ENCODE data around the gene NFILZ.

DNA sequence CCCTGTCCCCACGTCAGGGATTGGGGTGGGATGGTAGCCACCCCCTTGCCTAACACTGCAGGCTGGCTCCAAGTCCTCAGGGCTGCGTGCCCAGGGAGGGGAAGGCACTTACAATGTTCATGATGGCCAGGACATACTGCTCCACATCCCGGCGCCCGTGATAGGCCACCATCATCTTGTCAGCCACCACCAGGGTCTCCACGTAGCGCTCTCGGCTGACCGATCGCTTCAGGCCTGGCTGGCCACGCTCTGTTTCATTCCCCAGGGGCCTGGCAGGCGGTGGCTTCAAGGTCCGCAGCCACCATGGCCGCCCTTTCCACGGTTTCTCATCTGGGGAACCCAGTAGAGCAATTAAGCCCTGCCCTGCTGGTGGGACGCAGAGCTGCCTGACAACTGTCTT, 29.6 kb upstream of the NFILZ start:
- TF ChIP-seq YY1 (IDR thresholded peaks at IDR 0.05; ENCODE audit: insufficient read depth, insufficient read length) (no peak), SUZ12 (IDR thresholded peaks at IDR 0.05; ENCODE audit: extremely low read depth, insufficient read depth, insufficient read length) (no peak)

Measured in NT2/D1 (cell line).